Activated CD4-positive, alpha-beta T cell treated with anti-CD3 and anti-CD28 coated beads for 1 hour (primary cell): ENCODE results near the gene SPTLC3.

Experiments
- DNase-seq: peaks from one replicate; pipeline ENCODE4 v3.0.0-alpha.2; 2020

The SPTLC3 gene

DNA sequence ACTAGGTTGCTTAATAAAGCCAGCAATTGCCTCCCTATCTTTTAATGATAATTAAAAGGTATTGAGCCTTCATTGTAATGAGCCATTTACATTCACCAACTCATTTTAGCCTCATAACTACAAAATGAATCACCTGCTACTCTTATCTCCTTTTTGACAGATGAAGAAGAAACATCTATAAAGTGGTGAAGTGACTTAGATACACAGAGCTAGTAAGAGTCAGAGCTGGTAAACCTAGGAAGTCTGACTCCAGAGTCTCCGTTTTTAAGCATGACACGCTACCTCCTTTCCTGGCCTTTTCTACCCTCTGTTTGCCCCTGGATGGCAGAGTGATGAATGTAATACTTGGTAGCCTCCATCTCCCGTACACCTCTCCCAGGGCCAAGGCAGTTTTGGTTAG is 93.5 kb downstream of the SPTLC3 start:
- no peak for DNase-seq

DNA sequence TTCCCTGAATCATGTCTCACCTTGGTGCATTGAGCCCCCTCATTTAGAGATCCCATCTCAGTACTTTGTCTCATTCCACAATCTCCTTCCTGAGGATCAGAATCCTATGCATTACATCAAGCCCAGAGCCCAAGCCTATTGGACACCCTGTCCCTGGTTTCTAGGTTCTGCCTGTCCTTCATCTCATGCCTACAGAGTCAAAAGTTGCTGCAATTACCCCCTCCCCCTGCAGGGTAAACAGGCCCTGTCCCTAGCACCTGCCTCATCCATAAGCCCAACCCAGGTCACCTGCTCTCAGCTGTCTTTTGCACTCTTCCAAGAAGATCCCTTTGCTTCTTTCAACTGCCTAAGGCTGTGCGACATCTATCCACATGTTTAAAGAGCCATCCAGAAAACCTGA is 93.9 kb downstream of the SPTLC3 start:
- no peak for DNase-seq

DNA sequence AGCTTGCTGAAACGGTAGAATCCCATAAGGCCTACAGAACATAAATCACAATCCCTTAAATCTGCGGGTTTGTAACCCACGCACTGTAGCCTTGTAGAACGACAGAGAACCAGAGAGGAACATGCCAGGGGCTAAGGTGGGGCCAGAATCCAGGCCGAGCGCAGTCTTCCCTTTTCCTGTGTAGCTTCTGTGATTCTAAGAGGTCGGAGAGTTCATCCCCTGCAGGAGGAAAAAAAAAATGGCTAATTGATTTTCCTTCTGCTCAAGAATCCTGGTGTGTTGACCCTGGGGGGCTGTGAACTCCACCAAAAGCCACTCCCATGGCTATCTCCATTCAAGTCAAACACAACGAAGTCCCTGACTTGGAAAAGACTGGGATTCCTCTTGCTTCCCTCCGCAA is 96.3 kb downstream of the SPTLC3 start:
- DNase-seq: no peak

DNA sequence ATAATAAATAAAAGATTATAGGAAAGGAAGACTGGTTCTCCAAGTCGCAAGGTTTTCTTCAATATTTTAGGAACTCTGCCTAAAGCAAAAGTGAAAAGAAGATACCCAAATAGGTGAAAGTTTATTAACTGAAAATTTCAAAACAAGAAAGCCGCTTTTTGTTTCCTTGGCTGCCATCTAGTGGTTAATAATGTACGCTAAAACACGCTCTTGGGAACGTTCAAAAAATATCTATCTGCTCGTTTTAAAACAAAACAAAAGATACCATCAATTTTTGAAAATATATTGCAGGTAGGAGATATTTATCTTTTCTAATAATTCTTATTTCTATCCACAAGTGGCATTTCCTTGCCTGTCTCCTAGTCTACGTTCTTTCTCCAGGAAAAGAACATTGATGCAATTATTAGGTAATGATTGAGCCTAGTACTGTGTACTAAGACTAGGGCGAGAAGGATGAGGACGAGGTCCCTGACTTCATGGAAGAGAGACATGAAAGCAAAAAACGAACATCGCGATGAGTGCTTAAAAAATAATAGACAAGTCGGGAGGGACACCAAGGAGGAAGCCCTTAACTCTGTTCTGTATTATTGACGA is 97.2 kb downstream of the SPTLC3 start:
- DNase-seq: no peak

DNA sequence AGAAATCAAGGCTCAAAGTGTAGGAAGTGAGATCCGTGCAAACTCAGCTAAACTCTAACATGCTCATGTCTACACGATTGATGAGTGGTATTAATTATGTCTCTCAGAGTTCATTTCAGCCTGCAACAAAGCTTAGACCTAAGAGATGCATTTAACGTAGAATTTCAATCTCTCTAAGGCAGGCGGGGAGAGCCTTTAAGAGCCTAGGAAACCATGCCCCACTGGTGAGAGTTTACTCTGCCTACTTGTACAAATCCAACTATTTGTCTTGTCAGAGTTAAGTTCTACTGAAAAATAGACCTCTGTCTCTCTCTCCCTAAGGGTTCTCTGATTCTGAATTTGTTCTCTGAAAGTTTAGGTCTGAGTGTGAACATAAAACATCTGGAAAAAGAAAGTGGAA is 100.9 kb downstream of the SPTLC3 start:
- no peak for DNase-seq

DNA sequence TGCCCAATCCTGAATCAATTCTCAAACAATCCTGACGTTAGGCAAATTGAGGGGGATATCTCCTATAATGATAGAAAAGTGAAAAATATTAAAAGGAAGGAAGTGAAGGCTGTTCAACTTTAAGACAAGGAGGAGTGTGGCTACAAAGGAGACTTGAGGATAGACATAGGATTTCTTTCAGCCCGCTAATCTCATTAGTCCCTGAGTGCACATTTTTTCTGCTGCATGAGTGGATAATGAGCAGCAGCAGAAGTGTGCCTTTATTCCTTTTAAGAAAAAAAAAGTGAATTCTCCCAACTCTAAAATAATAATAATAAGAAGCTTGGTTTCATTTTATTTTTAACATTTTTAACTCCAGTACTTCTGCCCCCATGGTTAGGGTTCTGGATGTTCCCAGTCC is 102.0 kb downstream of the SPTLC3 start:
- no peak for DNase-seq

DNA sequence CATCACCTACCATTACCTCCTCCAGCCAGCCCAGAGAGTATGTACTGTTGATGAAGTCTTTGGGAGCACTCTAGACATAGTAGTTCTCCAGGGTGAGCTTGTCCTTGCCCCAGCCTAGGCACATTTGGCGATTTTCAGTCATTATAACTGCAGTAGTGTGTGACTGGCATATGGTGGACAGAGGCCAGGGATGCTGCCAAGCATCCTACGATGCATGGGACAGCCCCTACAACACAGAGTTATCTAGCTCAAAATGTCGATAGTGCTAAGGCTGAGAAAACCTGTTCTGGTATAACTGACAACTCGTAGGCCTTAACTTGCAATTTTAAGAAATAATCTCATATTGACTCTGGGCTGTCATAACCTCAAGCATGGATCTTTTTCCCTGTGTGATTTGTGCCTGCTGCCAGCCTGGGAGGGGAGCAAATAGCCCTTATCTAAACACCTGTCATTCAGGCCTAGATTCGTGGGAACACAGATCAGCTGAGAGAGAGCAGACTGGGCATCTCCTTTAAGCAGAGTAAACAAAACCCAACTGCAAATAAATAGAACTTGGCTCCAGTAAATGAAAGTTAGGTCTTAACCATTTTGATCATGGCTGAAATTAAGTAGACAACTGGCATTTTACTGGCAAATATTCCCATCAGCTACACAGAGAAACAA is 102.6 kb downstream of the SPTLC3 start:
- no peak for DNase-seq

DNA sequence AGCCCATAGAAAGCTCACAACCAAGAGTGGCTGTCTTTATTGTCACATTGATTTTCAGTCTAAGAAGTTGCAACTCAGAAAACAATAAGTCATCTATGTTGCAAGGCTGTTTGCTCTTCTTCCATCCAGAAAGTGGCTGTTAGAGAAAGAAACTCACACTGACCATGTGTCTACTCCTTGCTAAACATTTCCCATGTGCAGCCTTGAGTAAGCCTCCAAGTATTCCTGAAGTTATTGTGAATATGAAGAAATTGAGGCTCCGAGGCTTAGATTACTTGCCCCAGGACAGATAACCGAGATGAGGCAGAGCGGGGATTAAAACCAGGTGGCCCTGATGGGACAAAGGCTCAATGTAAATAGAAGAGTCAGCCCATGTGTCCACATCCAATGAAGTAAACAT is 105.0 kb downstream of the SPTLC3 start:
- DNase-seq: no peak

DNA sequence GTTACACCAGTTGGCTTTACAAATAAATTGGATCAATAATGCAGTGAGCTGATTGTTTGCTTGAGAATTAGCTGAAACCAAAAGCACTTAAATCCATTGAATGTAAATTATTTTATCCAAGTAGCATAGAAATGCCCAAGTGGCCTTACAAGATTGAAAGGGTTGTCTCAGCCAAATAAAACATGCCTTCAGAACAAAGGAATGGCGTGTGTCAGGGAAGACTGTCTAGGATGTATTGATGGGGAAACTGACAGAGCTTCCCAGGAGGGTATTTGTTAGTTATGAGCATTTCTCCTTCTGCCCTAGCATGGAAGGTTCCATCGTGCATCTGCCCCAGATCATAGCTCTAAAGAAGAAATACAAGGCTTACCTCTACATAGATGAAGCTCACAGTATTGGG is 108.4 kb downstream of the SPTLC3 start:
- no peak for DNase-seq

DNA sequence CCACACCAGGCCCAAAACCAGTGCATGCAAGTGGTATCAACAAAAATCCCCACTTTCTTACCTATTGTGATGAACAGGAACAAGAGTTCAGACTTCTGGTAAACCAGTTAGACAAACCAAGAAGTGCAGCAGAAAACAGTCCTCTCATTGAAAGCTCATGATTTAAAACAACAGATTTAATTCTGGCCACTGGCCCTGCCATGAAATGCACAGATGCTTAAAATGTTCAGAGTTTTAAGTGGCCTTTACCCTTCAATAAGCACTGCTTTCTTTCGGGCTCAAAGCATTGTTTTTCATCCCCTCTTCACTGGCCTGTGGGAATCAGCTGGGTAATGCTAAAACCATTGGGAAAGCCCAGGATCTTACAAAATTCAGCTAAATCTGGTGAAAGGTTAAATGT is 109.9 kb downstream of the SPTLC3 start:
- DNase-seq: no peak

DNA sequence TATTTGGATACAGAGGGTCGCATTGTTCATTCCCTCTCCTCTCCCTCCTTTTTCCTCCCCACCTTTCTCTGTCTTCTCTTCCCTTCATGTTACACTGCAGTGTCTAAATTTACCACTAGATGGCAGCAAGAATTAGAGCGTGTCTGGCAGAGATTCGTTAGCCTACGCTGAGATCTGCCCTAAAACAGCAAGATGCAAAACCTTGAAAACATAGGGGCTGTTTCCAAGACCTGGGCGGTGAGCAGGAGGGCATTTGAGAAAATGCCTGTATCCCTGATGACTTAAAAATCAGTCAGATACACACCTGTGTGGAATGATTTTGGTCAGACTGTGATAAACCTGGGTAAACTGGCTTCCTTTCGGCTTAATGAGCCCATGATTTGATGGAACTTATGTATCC is 110.8 kb downstream of the SPTLC3 start:
- DNase-seq: no peak

DNA sequence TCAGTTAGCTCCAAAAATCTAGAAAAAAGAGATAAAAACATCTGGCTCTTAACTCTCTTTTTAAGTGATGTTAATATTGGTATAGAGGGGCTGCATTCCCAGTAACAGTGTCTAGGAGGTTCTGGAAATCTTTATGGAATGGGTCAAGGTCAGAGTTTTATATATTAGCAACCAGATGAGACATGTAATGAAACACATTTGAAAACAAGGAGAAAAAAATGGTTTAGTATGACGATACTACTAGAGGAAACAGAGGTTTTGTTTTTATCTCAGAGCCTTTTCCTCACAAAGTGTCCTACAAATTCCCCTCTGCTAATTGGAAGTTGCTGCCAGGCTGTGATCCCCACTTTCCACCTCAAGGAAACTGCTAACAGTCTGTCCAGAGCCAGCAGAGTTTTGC is 111.7 kb downstream of the SPTLC3 start:
- no peak for DNase-seq

DNA sequence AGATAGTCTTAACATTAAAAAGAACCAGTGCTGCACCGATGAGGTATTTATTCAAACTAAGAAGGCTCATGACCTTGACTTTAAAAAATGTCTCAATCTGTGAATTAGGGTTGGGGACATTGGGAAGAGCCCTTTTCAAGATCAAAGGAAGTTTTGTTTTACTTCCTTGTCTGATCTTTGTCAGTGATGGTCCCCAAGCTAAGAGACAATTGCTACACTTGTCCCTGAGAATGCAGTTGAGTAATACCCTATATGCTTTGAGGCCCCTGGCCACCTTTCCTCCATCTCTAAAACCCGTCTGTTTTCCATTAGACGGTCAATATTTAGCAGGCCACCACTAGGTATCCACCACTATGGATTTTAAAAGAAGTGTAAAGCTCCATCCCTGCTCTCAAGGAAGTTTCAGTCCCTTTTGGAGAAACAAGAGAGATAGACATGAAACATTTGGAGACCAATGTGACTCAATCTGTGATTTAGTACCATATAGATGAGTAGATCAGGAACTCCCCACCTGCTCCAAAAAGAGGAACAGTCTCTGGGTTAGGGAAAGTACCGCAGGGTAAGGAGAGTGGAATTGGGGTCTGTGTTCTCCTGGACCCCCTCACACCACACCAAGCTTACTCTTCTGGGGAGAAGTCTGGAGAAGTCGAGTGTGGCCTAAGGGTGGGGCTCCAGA is 113.2 kb downstream of the SPTLC3 start:
- no peak for DNase-seq

DNA sequence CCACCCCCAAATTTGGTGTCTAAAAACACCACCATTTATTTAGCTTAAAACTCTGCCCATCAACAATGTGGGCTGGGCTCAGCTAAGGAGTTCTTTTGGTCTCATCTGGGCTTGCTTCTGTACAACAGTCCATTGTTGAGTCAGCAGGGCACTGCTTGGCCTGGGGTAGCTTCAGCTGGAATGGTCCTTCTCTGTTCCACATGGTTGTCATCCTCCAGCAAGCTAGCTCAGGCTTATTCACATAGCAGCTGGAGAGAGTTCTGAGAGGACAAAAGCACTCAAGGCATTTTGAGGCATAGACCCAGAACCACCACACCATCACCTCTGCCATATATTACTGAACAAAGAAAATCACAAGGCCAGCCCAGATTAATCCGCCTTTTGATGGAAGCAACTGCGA is 116.7 kb downstream of the SPTLC3 start:
- DNase-seq: no peak

DNA sequence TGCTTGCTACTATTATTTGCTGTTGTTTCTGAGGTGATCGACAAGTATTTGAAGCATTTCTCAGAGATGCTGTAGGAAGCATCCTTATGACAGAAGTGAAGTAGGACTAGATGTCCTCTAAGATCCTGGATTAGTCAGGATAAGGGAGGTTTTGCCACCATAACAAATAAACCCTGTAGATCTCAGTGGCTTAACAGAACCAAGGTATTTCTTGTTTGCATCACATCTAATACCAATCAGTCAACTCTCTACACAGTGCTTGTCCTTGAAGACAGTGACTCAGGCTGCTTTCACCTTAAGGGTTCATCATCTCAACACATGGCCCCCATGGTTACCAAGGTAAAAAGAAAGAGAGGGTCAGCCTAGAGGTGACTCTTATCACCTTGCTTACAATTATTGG is 119.4 kb downstream of the SPTLC3 start:
- no peak for DNase-seq

DNA sequence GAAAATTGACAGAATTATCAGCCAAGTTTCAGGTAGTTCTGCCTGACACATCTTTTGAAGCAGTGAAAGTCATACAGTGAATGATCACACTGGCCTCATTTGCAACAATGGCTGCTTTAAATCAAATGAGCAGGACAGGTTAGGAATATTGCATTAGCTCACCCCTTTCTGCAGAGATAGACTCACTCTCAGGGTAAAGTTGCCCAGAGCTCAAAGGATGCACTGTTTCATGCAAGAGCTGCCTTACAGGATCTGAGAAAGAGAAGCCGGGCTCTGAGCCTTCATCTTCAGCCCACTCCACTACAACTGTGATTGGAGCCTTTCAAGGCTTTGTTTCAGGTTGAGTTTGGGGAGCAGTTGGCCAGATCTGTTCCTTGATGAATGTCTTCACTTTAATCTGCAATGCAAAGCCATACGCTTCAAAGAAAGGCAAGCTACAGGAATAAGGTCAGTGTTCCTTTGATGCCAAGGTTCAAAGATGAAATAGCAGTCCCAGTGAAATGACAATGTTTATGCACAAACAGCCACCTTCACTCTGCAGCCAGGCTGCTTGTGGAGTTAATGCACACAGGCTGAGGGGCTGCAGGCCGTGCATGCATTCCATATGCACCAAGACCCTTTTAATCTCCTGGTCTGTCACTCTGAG is 121.4 kb downstream of the SPTLC3 start:
- no peak for DNase-seq

DNA sequence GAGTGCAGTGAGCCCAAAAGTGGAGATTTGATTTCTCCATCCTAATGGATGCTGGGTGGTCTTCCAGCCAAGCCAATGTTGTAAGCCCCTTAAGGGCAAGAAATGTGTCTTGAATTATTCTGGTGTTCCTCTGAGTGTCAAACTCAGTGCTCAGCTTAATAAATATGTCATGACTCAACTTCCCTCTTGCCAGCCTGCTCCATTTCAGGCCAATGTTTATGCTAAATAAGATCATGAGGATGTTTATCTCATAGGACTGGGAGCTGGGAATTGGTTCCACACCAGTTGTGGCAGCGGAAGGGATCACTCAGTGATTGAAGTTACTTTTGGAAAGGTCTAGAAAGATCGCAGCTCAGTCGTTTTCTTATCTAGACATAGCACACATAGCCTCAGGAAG is 121.9 kb downstream of the SPTLC3 start:
- no peak for DNase-seq

DNA sequence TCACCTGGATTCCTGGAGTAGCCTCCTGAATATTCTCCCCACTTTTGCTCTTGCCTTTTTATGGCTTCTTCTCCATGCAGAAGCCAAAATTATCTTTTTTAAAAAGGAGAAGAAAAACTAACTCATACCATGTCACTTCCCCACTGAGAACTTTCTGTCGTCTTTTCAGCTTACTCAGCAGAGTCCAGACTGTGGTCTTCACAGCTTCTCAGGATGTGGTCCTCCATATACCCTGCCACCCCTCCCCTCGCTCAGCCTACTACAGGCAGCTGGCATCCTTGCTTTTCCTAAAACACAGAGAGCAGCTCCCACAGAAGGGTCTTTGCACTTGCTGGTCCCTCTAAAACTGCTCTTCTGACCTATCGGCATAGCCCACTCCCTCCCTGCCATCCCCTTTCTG is 122.9 kb downstream of the SPTLC3 start:
- DNase-seq: no peak

DNA sequence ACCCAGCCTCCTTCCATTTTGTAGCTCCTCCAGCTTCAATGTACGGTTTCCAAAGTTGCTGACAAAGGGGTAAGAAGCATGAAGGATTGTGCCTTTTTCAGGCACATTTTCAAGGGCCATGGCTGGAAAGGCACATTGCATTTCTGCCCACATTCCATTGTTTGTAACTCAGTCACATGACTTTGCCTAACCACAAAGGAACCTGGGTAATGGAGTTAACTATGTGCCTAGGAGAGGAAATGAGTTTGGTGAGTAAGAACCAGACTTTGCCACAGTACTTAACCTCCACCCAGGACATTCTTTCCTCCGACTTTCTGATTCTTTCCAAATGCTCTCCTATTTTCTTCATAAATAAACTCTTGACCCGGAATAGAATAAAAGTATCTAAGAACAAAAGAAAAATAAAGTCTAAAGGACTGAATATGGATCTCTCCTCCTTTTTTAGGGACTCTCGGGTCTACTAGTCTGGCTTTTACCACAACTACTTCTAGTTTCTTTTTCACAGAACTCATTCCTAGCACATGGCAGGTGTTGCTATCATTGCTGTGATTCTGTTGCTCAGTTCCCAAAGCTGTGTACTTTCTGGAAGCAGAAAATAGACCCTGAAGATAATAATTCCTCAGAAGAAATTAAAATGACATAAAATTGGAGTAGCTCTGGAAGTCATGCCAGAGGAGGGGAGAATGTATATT is 130.8 kb downstream of the SPTLC3 start:
- DNase-seq: no peak

DNA sequence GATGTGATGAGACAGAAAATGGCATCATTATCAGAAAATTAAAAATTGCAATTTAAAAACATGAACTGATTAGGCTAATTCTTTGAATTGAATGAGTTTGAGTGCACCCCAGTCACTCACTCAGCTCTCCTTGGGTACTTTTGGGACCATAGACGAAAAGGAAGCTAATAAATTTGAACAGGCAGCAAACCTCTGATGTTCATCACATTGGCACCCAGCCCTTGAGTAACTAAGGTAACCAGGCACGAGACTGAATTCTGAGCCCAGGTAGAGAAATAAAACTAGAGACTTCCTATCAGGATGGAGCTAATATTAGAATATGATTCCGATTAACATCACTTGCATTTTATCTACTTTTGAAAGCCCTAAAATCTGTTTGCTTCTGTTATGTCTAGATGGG is 131.4 kb downstream of the SPTLC3 start:
- DNase-seq: no peak

DNA sequence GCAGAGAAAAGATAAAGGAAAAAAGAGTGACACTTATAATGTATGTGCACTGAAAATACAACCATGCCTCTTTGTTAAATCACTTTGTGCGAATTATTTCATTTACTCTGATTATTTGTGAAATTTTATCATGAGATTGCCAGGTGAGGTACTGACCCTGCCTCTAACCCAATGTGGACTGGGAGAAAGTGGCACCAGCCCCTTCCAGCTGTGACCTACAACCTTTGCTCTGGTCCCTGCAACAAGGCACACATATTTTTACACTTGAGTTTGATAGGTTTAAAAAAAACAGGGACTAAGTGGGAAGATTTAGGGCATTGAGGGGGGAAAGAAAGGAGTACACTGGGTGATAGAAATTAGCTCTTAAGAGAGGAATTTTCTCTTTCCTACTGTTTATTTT is 132.0 kb downstream of the SPTLC3 start:
- DNase-seq: no peak

DNA sequence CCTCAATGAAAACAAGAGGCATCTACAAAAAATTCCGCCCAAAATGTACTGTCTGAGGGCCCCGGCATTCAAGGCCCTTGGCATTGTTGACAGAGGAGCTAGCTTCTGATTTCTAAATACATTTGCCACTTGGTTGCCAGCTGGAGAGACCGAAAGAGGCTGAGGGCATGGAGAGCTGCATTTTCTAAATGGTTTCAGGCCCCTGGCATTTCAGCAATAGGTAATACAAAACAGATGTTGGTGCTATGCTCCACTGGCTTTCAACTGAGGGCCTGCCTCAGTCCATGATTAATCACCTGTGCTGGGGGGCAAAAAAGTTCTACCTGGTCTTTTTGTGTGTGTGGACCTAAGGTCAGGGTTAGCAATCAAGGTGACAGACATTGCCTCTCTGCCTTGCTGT is 132.8 kb downstream of the SPTLC3 start:
- DNase-seq: no peak

DNA sequence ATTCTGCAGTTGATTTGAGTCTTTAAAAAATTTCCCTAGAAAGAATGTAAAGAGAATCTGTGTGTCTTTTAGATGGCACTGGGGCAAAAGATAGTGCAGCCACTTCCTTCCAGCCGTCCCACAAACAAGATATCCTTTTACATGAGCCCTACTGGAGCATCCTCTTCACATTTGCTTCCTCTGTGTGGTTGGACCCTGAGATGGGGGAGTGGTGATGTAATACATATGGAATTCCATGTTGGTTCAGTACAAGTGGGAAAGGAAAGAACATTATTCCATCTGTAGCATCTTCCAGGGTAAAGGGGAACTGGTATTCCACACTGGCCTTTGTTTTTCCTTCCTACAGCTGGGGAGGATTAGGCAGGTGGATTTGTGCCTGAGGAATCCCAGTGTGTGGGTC is 133.4 kb downstream of the SPTLC3 start:
- DNase-seq: no peak
